Upper lobe of right lung (tissue), 1 donor: ENCODE results near the gene NLRP12. TPM values are rescaled to one million over a fixed set of nuclear protein-coding genes. Genes with fewer than 3 reads are reported as not detected.
A peak's percentile ranks its signal among the peaks of the same experiment; 100 is the strongest.
"Not testable (repeated sequence)": the region's sequence is repeated elsewhere in the genome, so short reads cannot be mapped to it uniquely, and the experiment has no call there.

ENCODE experiments used
- ATAC-seq: fragments of 200-7000 bp; cut with Tn5 transposase; one replicate; pipeline ENCODE4 v1.9.1; 2020; ENCODE audit warnings: mild to moderate bottlenecking, moderate library complexity
- DNase-seq: peaks from one replicate; pipeline ENCODE4 v3.0.0-alpha.2; 2020
- H3K27ac ChIP-seq: fragments of 200-600 bp; one replicate; pipeline ENCODE4 v1.8.0; 2022
- H3K27me3 ChIP-seq: fragments of 200-600 bp; one replicate; pipeline ENCODE4 v1.8.0; 2022; ENCODE audit warnings: mild to moderate bottlenecking
- H3K36me3 ChIP-seq: fragments of 200-600 bp; one replicate; pipeline ENCODE4 v1.8.0; 2022
- H3K4me1 ChIP-seq: fragments of 200-600 bp; one replicate; pipeline ENCODE4 v1.8.0; 2022
- H3K4me3 ChIP-seq: fragments of 200-600 bp; one replicate; pipeline ENCODE4 v1.8.0; 2022; ENCODE audit warnings: mild to moderate bottlenecking
- H3K9me3 ChIP-seq: fragments of 200-600 bp; one replicate; pipeline ENCODE4 v1.8.0; 2022
- CTCF ChIP-seq: fragments of 200-600 bp; IDR thresholded peaks from one replicate; pipeline ENCODE4 v1.8.0; 2022; ENCODE audit warnings: antibody characterized with exemption
- intact Hi-C: fragments of 100-400 bp; cut with DNase I; formaldehyde crosslinking; loops from one replicate; pipeline ENCODE4 v1.11.0; 2022
- total RNA-seq: library from RNA; stranded (reverse); fragmentation: NEBNext Ultra II Directional; extraction: Animal tissue kit (Norgen Biotek cat#: 25700); gene quantifications from one replicate; pipeline ENCODE4 v1.2.1, GENCODE V29; 2021
- donor health status: DM: no; HTN: yes; CAD: no; lungs with severe emphysema.

NLRP12 gene
- total RNA-seq, 1 donor from 2014 or later = 4.0 TPM

GRCh38 chr19:53782698-53783097 is 41.4 kb downstream of the NLRP12 start:
- Histone ChIP-seq H3K27ac (no peak overlapping the region), H3K4me3 (no peak overlapping the region), H3K4me1 (no peaks in the 10 kb centered on the region), H3K27me3 (no peaks in the 10 kb centered on the region), H3K9me3 (no peaks in the 10 kb centered on the region), H3K36me3 (no peaks in the 10 kb centered on the region)
- DNase-seq (no peak), ATAC-seq (no peak)
- no peak for TF ChIP-seq CTCF
- intact Hi-C loops = no loop called here

GRCh38 chr19:53781332-53781731 is 42.8 kb downstream of the NLRP12 start:
- H3K36me3 ChIP-seq, H3K4me3 ChIP-seq, ATAC-seq, H3K4me1 ChIP-seq, DNase-seq, H3K9me3 ChIP-seq, H3K27me3 ChIP-seq, intact Hi-C loops, H3K27ac ChIP-seq: not testable (repeated sequence)

- Histone ChIP-seq H3K27ac (no peak overlapping the region), H3K27me3 (no peaks in the 10 kb centered on the region), H3K4me1 (no peaks in the 10 kb centered on the region), H3K9me3 (no peaks in the 10 kb centered on the region), H3K4me3 (no peak overlapping the region), H3K36me3 (no peaks in the 10 kb centered on the region)
- TF ChIP-seq CTCF = no peak
- ATAC-seq = no peak
- intact Hi-C loops = no loop called here
- no peak for DNase-seq
These were observed 43.6 kb downstream of the NLRP12 start for GRCh38 chr19:53780506-53780905.

- DNase-seq (no peak), ATAC-seq (no peak)
- H3K27me3 ChIP-seq = no peaks in the 10 kb centered on the region
- H3K4me3 ChIP-seq = no peak overlapping the region
- no peak overlapping the region for H3K27ac ChIP-seq
- no peaks in the 10 kb centered on the region for H3K4me1 ChIP-seq
- no peak for TF ChIP-seq CTCF
- intact Hi-C loops = no loop called here
- no peaks in the 10 kb centered on the region for H3K9me3 ChIP-seq
- no peaks in the 10 kb centered on the region for H3K36me3 ChIP-seq
These were observed 48.6 kb downstream of the NLRP12 start for GRCh38 chr19:53775524-53775923.

GRCh38 chr19:53774491-53774890 is 49.6 kb downstream of the NLRP12 start:
- H3K27me3 ChIP-seq, intact Hi-C loops: not testable (repeated sequence)

GRCh38 chr19:53773999-53774398 is 50.1 kb downstream of the NLRP12 start:
- no peaks in the 10 kb centered on the region for H3K27me3 ChIP-seq
- no peaks in the 10 kb centered on the region for H3K36me3 ChIP-seq
- TF ChIP-seq CTCF = no peak
- no peaks in the 10 kb centered on the region for H3K9me3 ChIP-seq
- intact Hi-C loops = no loop called here
- H3K4me1 ChIP-seq = no peaks in the 10 kb centered on the region
- ATAC-seq (no peak), DNase-seq (no peak)
- no peak overlapping the region for H3K4me3 ChIP-seq
- no peak overlapping the region for H3K27ac ChIP-seq

More at GRCh38 chr19:53774491-53774890, 49.6 kb downstream of the NLRP12 start:
- not testable (repeated sequence) for H3K36me3 ChIP-seq, H3K4me3 ChIP-seq, ATAC-seq, H3K27ac ChIP-seq, H3K9me3 ChIP-seq, DNase-seq, H3K4me1 ChIP-seq

- Histone ChIP-seq H3K4me1 (no peaks in the 10 kb centered on the region), H3K36me3 (no peaks in the 10 kb centered on the region), H3K9me3 (no peaks in the 10 kb centered on the region), H3K4me3 (no peak overlapping the region), H3K27ac (no peak overlapping the region), H3K27me3 (no peaks in the 10 kb centered on the region)
- TF ChIP-seq CTCF = peak; percentile 78
- ATAC-seq = peak; percentile 79
- no peak for DNase-seq
- intact Hi-C loops = no loop called here
These were observed 51.2 kb downstream of the NLRP12 start for GRCh38 chr19:53772943-53773342.
